CD4-positive, CD25-positive, alpha-beta regulatory T cell (primary cell): ENCODE results near the gene FBH1. TPM values are rescaled to one million over a fixed set of nuclear protein-coding genes. Genes with fewer than 3 reads are reported as not detected.

Experiments
- polyA plus RNA-seq, 4 donors: library from polyadenylated mRNA; unstranded; fragments of 300-500 nt; fragmentation: Illumina TruSeq; gene quantifications; one replicate each; pipeline ENCODE4 v1.2.3, GENCODE V29; 2021
- total RNA-seq: library from RNA; stranded (reverse); gene quantifications from one replicate; pipeline ENCODE4 v1.2.3, GENCODE V29; 2022

The FBH1 gene
- total and polyA plus RNA-seq, 5 donors from 2014 or later, result 85.3 to 108 (median 102) TPM

Other genes with a start within 250 kb of the FBH1 start
- gene ASB13, start 223.6 kb upstream of the FBH1 start, total RNA-seq, result 2.9 TPM
- gene ASB13, start 223.6 kb upstream of the FBH1 start, polyA plus RNA-seq, result 10 to 100 TPM in 3 of 4 donors, 1 to 10 TPM in 1; 4.4 to 16.0 (median 14.2) TPM
- gene TASOR2, start 205.4 kb upstream of the FBH1 start, total RNA-seq, result 75.9 TPM
- gene TASOR2, start 205.4 kb upstream of the FBH1 start, polyA plus RNA-seq, result 10 to 100 TPM in 2 of 4 donors, 1 to 10 TPM in 2; 6.7 to 13.6 (median 10.2) TPM
- 114 TPM for gene GDI2, start 76.8 kb upstream of the FBH1 start, total RNA-seq
- 100 to 1,000 TPM; 197 to 250 (median 243) TPM for gene GDI2, start 76.8 kb upstream of the FBH1 start, polyA plus RNA-seq
- 4.8 TPM for gene ANKRD16, start 350 bp upstream of the FBH1 start, total RNA-seq
- gene ANKRD16, start 350 bp upstream of the FBH1 start, polyA plus RNA-seq, result 1 to 10 TPM; 3.1 to 6.3 (median 3.4) TPM
- gene IL15RA, start 87.3 kb downstream of the FBH1 start, total RNA-seq, result 17.7 TPM
- gene IL15RA, start 87.3 kb downstream of the FBH1 start, polyA plus RNA-seq, result 10 to 100 TPM in 1 of 4 donors, 1 to 10 TPM in 3; 9.1 to 13.4 (median 9.5) TPM
- gene IL2RA, start 172.1 kb downstream of the FBH1 start, total RNA-seq, result 220 TPM
- gene IL2RA, start 172.1 kb downstream of the FBH1 start, polyA plus RNA-seq, result 100 to 1,000 TPM; 159 to 261 (median 179) TPM
- gene RBM17, start 198.8 kb downstream of the FBH1 start, total RNA-seq, result 168 TPM
- 10 to 100 TPM; 63.6 to 88.2 (median 65.7) TPM for gene RBM17, start 198.8 kb downstream of the FBH1 start, polyA plus RNA-seq